DOHH2 (cell line): ENCODE data around the gene PBRM1.

Experiments used
- H3F3A ChIP-seq: fragments of 200-600 bp; sonication (generic), shearing (Covaris generic); 2 replicates; pipeline ENCODE4 v1.6.0; 2016; ENCODE audit warnings: antibody characterized with exemption, mild to moderate bottlenecking; ENCODE audit not compliant: control insufficient read depth, insufficient read depth
- H3K27ac ChIP-seq: fragments of 200-600 bp; sonication (generic); 2 replicates; pipeline ENCODE4 v1.5.1; 2014; ENCODE audit warnings: low read depth, mild to moderate bottlenecking, low read length, moderate library complexity
- H3K27me3 ChIP-seq: fragments of 200-600 bp; sonication (generic); 2 replicates; pipeline ENCODE4 v1.6.1; 2014; ENCODE audit warnings: mild to moderate bottlenecking, low read length, mixed read lengths; ENCODE audit not compliant: control insufficient read depth
- H3K36me3 ChIP-seq: fragments of 200-600 bp; sonication (generic); 2 replicates; pipeline ENCODE4 v1.6.1; 2014; ENCODE audit warnings: mild to moderate bottlenecking, low read length, moderate library complexity, mixed read lengths; ENCODE audit not compliant: control insufficient read depth
- H3K4me1 ChIP-seq: fragments of 200-600 bp; sonication (generic); 2 replicates; pipeline ENCODE4 v1.6.1; 2014; ENCODE audit warnings: mild to moderate bottlenecking, low read length, mixed read lengths; ENCODE audit not compliant: control insufficient read depth
- H3K4me2 ChIP-seq: fragments of 200-600 bp; sonication (generic); 2 replicates; pipeline ENCODE4 v1.6.0; 2014; ENCODE audit warnings: mild to moderate bottlenecking, low read length, moderate library complexity
- H3K4me3 ChIP-seq: fragments of 200-600 bp; sonication (generic); 2 replicates; pipeline ENCODE4 v1.5.1; 2014; ENCODE audit warnings: mild to moderate bottlenecking, low read length, mixed read lengths
- H3K79me2 ChIP-seq: fragments of 200-600 bp; sonication (generic); 2 replicates; pipeline ENCODE4 v1.6.1; 2014; ENCODE audit warnings: mild to moderate bottlenecking, low read length, mixed read lengths; ENCODE audit not compliant: control insufficient read depth
- H3K9me2 ChIP-seq: fragments of 200-600 bp; sonication (generic); replicated peaks from 2 replicates; pipeline ENCODE4 v1.6.1; 2014; ENCODE audit warnings: mild to moderate bottlenecking, low read length, mixed read lengths; ENCODE audit not compliant: control insufficient read depth
- H3K9me3 ChIP-seq: fragments of 200-600 bp; sonication (generic); 2 replicates; pipeline ENCODE4 v1.6.1; 2014; ENCODE audit warnings: antibody characterized with exemption, low read length, mixed read lengths; ENCODE audit not compliant: control insufficient read depth, insufficient read depth
- H4K20me1 ChIP-seq: fragments of 200-600 bp; sonication (generic); 2 replicates; pipeline ENCODE4 v1.6.0; 2014; ENCODE audit warnings: low read depth, mild to moderate bottlenecking, antibody characterized with exemption, low read length, moderate library complexity; ENCODE audit not compliant: control insufficient read depth, insufficient read depth
- CTCF ChIP-seq: fragments of 200-600 bp; sonication (generic); IDR thresholded peaks from one replicate; pipeline ENCODE4 v1.5.1; 2014; ENCODE audit warnings: antibody characterized with exemption, mild to moderate bottlenecking, low read depth, low read length; ENCODE audit not compliant: poor library complexity, severe bottlenecking
- EZH2phosphoT487 ChIP-seq: fragments of 200-600 bp; sonication (generic); IDR thresholded peaks from 2 replicates; pipeline ENCODE4 v1.6.1; 2017; ENCODE audit warnings: borderline replicate concordance, mild to moderate bottlenecking, antibody characterized with exemption, low read length, moderate library complexity, mixed read lengths

Gene PBRM1

GRCh38 chr3:52690560-52690959 lies 4.8 kb upstream of the PBRM1 start:
- Histone ChIP-seq H3K27ac (no peak overlapping the region), H3F3A (peaks cover 80% of the 10 kb centered on the region), H3K36me3 (peaks cover 97% of the 10 kb centered on the region), H3K9me3 (no peaks in the 10 kb centered on the region), H3K4me3 (no peak overlapping the region), H3K79me2 (peaks cover 57% of the 10 kb centered on the region), H3K4me2 (no peak overlapping the region), H3K27me3 (no peaks in the 10 kb centered on the region), H3K4me1 (peaks cover 32% of the 10 kb centered on the region), H3K9me2 (no peaks in the 10 kb centered on the region), H4K20me1 (peaks cover 29% of the 10 kb centered on the region)
- TF ChIP-seq CTCF = no peak
- TF ChIP-seq EZH2phosphoT487 = no peak

GRCh38 chr3:52689151-52689550 lies 3.4 kb upstream of the PBRM1 start:
- peaks cover 29% of the 10 kb centered on the region for H4K20me1 ChIP-seq
- H3K79me2 ChIP-seq = peaks cover 69% of the 10 kb centered on the region
- H3K4me1 ChIP-seq = peaks cover 36% of the 10 kb centered on the region
- H3F3A ChIP-seq = peaks cover 67% of the 10 kb centered on the region
- no peak overlapping the region for H3K4me3 ChIP-seq
- no peaks in the 10 kb centered on the region for H3K27me3 ChIP-seq
- no peaks in the 10 kb centered on the region for H3K9me2 ChIP-seq
- H3K36me3 ChIP-seq = peaks cover 89% of the 10 kb centered on the region
- TF ChIP-seq CTCF (no peak), EZH2phosphoT487 (no peak)
- no peak overlapping the region for H3K27ac ChIP-seq
- peak overlapping the region; percentile 96; the same call in 1 of the 2 replicates for H3K4me2 ChIP-seq
- H3K9me3 ChIP-seq = no peaks in the 10 kb centered on the region

GRCh38 chr3:52688266-52688665 lies 2.6 kb upstream of the PBRM1 start:
- Histone ChIP-seq H4K20me1 (peaks cover 29% of the 10 kb centered on the region), H3K9me3 (no peaks in the 10 kb centered on the region), H3K4me3 (no peak overlapping the region), H3K79me2 (peaks cover 78% of the 10 kb centered on the region), H3K36me3 (peaks cover 87% of the 10 kb centered on the region), H3K9me2 (no peaks in the 10 kb centered on the region), H3K4me2 (peak overlapping the region; percentile 96), H3K27ac (no peak overlapping the region), H3K4me1 (peaks cover 43% of the 10 kb centered on the region), H3K27me3 (no peaks in the 10 kb centered on the region), H3F3A (peaks cover 60% of the 10 kb centered on the region)
- no peak for TF ChIP-seq EZH2phosphoT487
- no peak for TF ChIP-seq CTCF

GRCh38 chr3:52685285-52685708 lies 416 bp downstream of the PBRM1 start:
- H3K4me1 ChIP-seq = peaks cover 47% of the 10 kb centered on the region
- H4K20me1 ChIP-seq = peaks cover 29% of the 10 kb centered on the region

More at GRCh38 chr3:52685285-52685708, 416 bp downstream of the PBRM1 start:
- H3F3A ChIP-seq = peaks cover 33% of the 10 kb centered on the region
- peak overlapping the region; percentile 80 for H3K27ac ChIP-seq
- H3K9me3 ChIP-seq = no peaks in the 10 kb centered on the region
- peak overlapping the region; percentile 98 for H3K4me3 ChIP-seq
- H3K9me2 ChIP-seq = no peaks in the 10 kb centered on the region
- H3K36me3 ChIP-seq = peaks cover 82% of the 10 kb centered on the region
- no peaks in the 10 kb centered on the region for H3K27me3 ChIP-seq
- peak overlapping the region; percentile 89 for H3K4me2 ChIP-seq
- TF ChIP-seq EZH2phosphoT487 (no peak), CTCF (no peak)
- H3K79me2 ChIP-seq = peaks cover 96% of the 10 kb centered on the region
